Right atrium auricular region (tissue), 2 donors: ENCODE results near the gene RO60. TPM values are rescaled to one million over a fixed set of nuclear protein-coding genes. Genes with fewer than 3 reads are reported as not detected.
"Not testable (repeated sequence)": the region's sequence is repeated elsewhere in the genome, so short reads cannot be mapped to it uniquely, and the experiment has no call there.

ENCODE experiments used
- DNase-seq: peaks from one replicate; pipeline ENCODE4 v3.0.0-alpha.2; 2019; ENCODE audit warnings: low spot score
- H3K27ac ChIP-seq, 2 donors: fragments of 200-600 bp; sonication (generic); 1 replicate in 1 of 2; 2 replicates in 1 of 2; pipeline ENCODE4 v1.5.1; 2016 to 2019
- H3K27me3 ChIP-seq, 2 donors: fragments of 200-600 bp; sonication (generic); one replicate each; pipeline versions ENCODE4 v1.5.1 to v1.6.0; 2017 to 2019
- H3K36me3 ChIP-seq: fragments of 200-600 bp; sonication (generic); one replicate; pipeline ENCODE4 v1.5.1; 2016
- H3K4me1 ChIP-seq, 2 donors: fragments of 200-600 bp; sonication (generic); one replicate each; pipeline versions ENCODE4 v1.5.1 to v1.6.0; 2017 to 2019
- H3K4me3 ChIP-seq, 2 donors: fragments of 200-600 bp; sonication (generic); 1 replicate in 1 of 2; 2 replicates in 1 of 2; pipeline ENCODE4 v1.5.1; 2017 to 2019; ENCODE audit warnings: mild to moderate bottlenecking in 1 of 2, moderate library complexity in 1 of 2
- H3K9me3 ChIP-seq, 2 donors: fragments of 200-600 bp; sonication (generic); one replicate each; pipeline ENCODE4 v1.5.1; 2019
- CTCF ChIP-seq, 2 donors: fragments of 200-600 bp; sonication (generic); IDR thresholded peaks; one replicate each; pipeline ENCODE4 v1.5.1; 2019; ENCODE audit warnings: antibody characterized with exemption in 2 of 2
- total RNA-seq, 2 donors: library from RNA; depleted of rRNA; stranded (reverse); fragments of >200 nt; gene quantifications; one replicate each; pipeline ENCODE4 v1.1.0, GENCODE V29; 2016

Gene RO60
- total RNA-seq, 2 donors from 2014 or later = 58.9 to 64.4 TPM

GRCh38 chr1:193016788-193017187 lies 42.6 kb upstream of the RO60 start:
- peaks cover under 1% of the 10 kb centered on the region for H3K36me3 ChIP-seq
- no peaks in the 10 kb centered on the region for H3K9me3 ChIP-seq
- TF ChIP-seq CTCF (IDR thresholded peaks at IDR 0.05) = no peak
- H3K27me3 ChIP-seq = no peaks in the 10 kb centered on the region
- H3K4me3 ChIP-seq = no peak overlapping the region
- no peak overlapping the region for H3K27ac ChIP-seq
- no peaks in the 10 kb centered on the region for H3K4me1 ChIP-seq
- DNase-seq = no peak

DNA sequence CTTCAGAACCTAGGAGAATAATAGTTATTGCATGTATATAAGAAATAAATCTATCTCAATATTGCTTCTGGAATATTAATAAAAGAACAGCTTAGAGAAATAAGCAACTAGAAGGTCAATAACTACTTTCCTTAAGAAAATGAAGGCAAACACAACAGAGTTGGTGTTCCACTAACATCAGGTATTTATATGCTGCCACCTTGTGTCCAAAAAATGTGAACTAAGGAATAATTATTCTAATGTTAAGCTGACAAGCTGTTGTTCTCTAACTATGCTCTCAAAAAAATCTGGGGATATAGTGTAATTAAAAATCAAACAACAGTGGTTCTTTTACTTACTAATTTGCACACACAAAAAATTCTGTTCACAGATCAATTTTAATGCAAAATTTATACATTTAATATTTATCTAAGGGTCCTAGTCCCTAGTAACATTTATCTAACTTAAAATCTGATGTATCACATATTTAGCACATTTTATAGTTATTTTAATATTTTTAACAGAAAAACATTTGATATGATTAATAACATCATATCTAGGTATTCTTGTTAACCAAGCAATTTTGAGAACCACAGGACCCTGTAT lies 39.9 kb upstream of the RO60 start:
- no peak overlapping the region for H3K4me3 ChIP-seq
- no peaks in the 10 kb centered on the region for H3K4me1 ChIP-seq
- H3K27ac ChIP-seq = no peak overlapping the region
- H3K36me3 ChIP-seq = peaks cover 6% of the 10 kb centered on the region
- TF ChIP-seq CTCF (IDR thresholded peaks at IDR 0.05) = peak; percentile 45 to 68
- no peak for DNase-seq
- H3K9me3 ChIP-seq = no peaks in the 10 kb centered on the region
- no peaks in the 10 kb centered on the region for H3K27me3 ChIP-seq

DNA sequence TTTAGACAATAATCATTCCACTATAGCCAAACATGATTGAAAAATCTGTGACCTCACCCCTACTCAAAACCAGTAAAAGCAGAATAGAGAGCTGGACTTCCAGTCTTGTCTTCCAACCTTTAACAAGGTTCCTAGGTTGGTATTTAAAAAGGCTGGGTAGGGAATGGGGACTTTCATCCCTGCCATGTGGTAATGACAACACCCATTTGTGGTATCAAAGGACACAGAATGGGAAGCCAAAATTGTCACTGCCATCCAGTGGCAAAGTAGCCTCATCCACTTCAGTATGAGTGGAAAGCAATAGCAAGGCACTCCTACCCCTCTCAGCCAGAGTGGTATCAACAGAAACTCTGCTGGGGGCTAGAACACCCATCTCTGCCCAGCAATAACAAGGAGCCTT lies 34.2 kb upstream of the RO60 start:
- Histone ChIP-seq H3K36me3 (peaks cover 10% of the 10 kb centered on the region), H3K27ac (no peak overlapping the region), H3K27me3 (no peaks in the 10 kb centered on the region), H3K4me3 (no peak overlapping the region), H3K9me3 (no peaks in the 10 kb centered on the region), H3K4me1 (no peaks in the 10 kb centered on the region)
- DNase-seq = no peak
- TF ChIP-seq CTCF (IDR thresholded peaks at IDR 0.05) = no peak

GRCh38 chr1:193030280-193030679 lies 29.1 kb upstream of the RO60 start:
- no peak for DNase-seq
- peaks cover 5% of the 10 kb centered on the region for H3K36me3 ChIP-seq
- TF ChIP-seq CTCF (IDR thresholded peaks at IDR 0.05) = no peak
- H3K27ac ChIP-seq = no peak overlapping the region
- no peaks in the 10 kb centered on the region for H3K4me1 ChIP-seq
- no peaks in the 10 kb centered on the region for H3K27me3 ChIP-seq
- no peaks in the 10 kb centered on the region for H3K9me3 ChIP-seq
- no peak overlapping the region for H3K4me3 ChIP-seq

DNA sequence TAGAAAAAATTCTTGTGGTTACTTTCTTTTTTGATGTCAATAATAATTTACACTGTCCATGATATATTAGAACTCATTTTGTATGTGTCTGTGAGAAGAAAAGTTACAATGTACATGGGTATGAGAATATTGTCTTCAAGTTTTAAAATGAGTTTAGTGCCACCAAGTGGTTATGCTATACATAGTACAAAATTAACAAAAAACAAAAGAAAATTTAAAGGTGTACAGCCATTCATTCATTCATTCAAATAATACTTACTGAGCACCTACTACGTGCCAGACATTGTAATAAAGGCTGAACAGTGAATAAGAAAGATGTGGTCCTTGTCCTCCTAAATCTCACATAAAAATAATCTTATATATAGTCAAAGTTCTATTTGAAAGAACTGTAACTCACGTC lies 28.0 kb upstream of the RO60 start:
- Histone ChIP-seq H3K9me3 (no peaks in the 10 kb centered on the region), H3K4me1 (no peaks in the 10 kb centered on the region), H3K27me3 (no peaks in the 10 kb centered on the region), H3K27ac (no peak overlapping the region), H3K36me3 (peaks cover 5% of the 10 kb centered on the region), H3K4me3 (no peak overlapping the region)
- peak in 1 of 2 donors; percentile 44 for TF ChIP-seq CTCF (IDR thresholded peaks at IDR 0.05)
- DNase-seq = no peak

- H3K9me3 ChIP-seq, DNase-seq, H3K27me3 ChIP-seq, H3K4me1 ChIP-seq, H3K36me3 ChIP-seq, H3K27ac ChIP-seq, H3K4me3 ChIP-seq: not testable (repeated sequence)
These were observed 26.6 kb upstream of the RO60 start for GRCh38 chr1:193032643-193033427.
